Measurements from ENCODE around the gene SYN1.
A peak's percentile ranks its signal among the peaks of the same experiment; 100 is the strongest.

The SYN1 gene

DNA sequence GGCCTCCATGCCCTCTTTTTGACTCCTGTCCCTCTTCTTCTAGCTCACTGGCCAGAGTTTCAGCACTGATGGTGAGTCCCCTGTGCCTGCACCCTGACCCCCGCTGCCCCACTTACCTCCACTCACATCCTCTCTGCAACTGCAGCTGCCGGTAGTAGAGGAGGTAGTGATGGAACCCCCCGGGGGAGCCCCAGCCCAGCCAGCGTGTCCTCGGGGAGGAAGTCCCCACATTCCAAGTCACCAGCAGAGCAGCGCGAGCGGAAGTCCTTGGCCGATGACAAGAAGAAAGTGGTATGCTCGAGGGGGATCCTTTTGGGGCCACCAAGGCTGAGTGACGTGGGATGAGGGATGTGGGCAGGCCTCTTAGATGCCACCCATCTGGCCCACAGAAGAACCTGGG lies 52.8 kb downstream of the SYN1 start:
- Histone ChIP-seq H3K4me1 (ENCODE audit: insufficient read depth, low read length) (peaks cover 22% of the 10 kb centered on the region), H3K4me3 (ENCODE audit: low read depth in 1 of 2, low read length in 2 of 2) (no peak overlapping the region), H3K27ac (ENCODE audit: low read length) (no peak overlapping the region), H3K9me3 (ENCODE audit: insufficient read depth, low read length, severe bottlenecking) (no peaks in the 10 kb centered on the region), H2AFZ (ENCODE audit: low read depth, low read length) (no peak overlapping the region), H4K20me1 (ENCODE audit: insufficient read depth, low read length) (peaks cover 9% of the 10 kb centered on the region), H3K79me2 (ENCODE audit: insufficient read depth, low read length) (peaks cover 26% of the 10 kb centered on the region), H3K36me3 (ENCODE audit: insufficient read depth, low read length) (peaks cover 76% of the 10 kb centered on the region), H3K27me3 (ENCODE audit: insufficient read depth, low read length, poor library complexity) (no peaks in the 10 kb centered on the region), H3K4me2 (ENCODE audit: insufficient read depth, low read length) (no peak overlapping the region), H3K9ac (ENCODE audit: low read depth, low read length) (no peak overlapping the region)
- TF ChIP-seq, protein P1, sequence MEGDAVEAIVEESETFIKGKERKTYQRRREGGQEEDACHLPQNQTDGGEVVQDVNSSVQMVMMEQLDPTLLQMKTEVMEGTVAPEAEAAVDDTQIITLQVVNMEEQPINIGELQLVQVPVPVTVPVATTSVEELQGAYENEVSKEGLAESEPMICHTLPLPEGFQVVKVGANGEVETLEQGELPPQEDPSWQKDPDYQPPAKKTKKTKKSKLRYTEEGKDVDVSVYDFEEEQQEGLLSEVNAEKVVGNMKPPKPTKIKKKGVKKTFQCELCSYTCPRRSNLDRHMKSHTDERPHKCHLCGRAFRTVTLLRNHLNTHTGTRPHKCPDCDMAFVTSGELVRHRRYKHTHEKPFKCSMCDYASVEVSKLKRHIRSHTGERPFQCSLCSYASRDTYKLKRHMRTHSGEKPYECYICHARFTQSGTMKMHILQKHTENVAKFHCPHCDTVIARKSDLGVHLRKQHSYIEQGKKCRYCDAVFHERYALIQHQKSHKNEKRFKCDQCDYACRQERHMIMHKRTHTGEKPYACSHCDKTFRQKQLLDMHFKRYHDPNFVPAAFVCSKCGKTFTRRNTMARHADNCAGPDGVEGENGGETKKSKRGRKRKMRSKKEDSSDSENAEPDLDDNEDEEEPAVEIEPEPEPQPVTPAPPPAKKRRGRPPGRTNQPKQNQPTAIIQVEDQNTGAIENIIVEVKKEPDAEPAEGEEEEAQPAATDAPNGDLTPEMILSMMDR (IDR thresholded peaks at IDR 0.05; ENCODE audit: borderline replicate concordance, extremely low read depth, low read length, poor library complexity, severe bottlenecking) = no peak
- TF ChIP-seq EZH2 (IDR thresholded peaks at IDR 0.05; ENCODE audit: borderline replicate concordance, low read depth, low read length, severe bottlenecking) = no peak
- DNase-seq (no peak), ATAC-seq (ENCODE audit: insufficient read depth, low read depth) (no peak)

DNA sequence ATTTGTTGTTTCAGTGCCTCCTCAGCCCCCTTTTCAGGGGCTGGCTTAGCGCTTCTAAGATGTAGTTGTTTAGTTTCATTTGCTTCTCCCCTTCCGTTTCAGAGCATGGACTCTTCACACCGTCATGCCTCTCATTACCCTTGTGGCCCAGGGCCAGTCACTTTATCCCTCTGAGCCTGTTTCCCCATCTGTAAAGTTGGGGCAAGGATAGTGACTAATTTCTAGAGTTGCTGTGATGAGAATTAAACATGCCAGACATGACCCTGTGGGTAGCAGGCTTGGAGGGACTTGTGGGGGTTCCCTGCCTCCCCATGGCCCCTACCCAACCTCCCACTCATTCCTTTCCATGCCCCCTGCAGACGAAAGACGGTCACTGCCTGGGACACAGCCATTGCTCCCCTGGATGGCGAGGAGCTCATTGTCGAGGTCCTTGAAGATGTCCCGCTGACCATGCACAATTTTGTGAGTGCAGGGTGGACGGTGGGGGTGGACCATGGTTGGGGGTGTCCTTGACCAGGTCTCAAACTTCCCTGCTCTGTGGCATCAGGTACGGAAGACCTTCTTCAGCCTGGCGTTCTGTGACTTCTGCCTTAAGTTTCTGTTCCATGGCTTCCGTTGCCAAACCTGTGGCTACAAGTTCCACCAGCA lies 55.1 kb downstream of the SYN1 start:
- Histone ChIP-seq H3K27me3 (ENCODE audit: insufficient read depth, low read length, poor library complexity) (no peaks in the 10 kb centered on the region), H3K4me3 (ENCODE audit: low read depth in 1 of 2, low read length in 2 of 2) (no peak overlapping the region), H3K4me2 (ENCODE audit: insufficient read depth, low read length) (no peak overlapping the region), H3K27ac (ENCODE audit: low read length) (no peak overlapping the region), H3K9ac (ENCODE audit: low read depth, low read length) (no peak overlapping the region), H4K20me1 (ENCODE audit: insufficient read depth, low read length) (peaks cover 12% of the 10 kb centered on the region), H3K9me3 (ENCODE audit: insufficient read depth, low read length, severe bottlenecking) (no peaks in the 10 kb centered on the region), H3K36me3 (ENCODE audit: insufficient read depth, low read length) (peaks cover 65% of the 10 kb centered on the region), H2AFZ (ENCODE audit: low read depth, low read length) (no peak overlapping the region), H3K4me1 (ENCODE audit: insufficient read depth, low read length) (peaks cover 36% of the 10 kb centered on the region), H3K79me2 (ENCODE audit: insufficient read depth, low read length) (peaks cover 41% of the 10 kb centered on the region)
- TF ChIP-seq EZH2 (IDR thresholded peaks at IDR 0.05; ENCODE audit: borderline replicate concordance, low read depth, low read length, severe bottlenecking) = no peak
- TF ChIP-seq, protein P1 (IDR thresholded peaks at IDR 0.05; ENCODE audit: borderline replicate concordance, extremely low read depth, low read length, poor library complexity, severe bottlenecking) = peak; percentile 15
- DNase-seq (no peak), ATAC-seq (ENCODE audit: insufficient read depth, low read depth) (no peak)

DNA sequence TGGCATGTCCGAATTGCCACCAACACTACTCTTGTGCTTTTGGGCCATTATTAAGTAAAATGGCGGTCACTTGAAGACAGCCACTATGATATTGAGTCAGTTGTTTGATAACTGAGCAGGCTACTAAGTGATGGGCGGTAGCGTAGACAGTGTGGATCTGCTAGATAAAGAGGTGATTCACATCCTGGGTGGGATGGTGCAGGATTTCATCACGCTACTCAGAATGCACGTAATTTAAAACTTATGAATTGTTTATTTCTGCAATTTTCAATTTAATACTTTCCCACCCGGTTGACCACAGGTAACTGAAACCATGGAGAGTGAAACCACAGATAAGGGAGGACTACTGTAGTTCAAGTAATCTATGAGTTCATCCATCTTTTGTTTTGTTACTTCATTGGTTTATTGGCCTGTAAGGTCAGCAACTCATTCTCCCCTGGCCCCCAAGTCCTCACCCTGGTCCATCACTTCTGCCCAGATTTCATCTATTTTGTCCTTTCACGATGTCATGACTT lies 55.8 kb downstream of the SYN1 start:
- H3K27ac ChIP-seq (ENCODE audit: low read length) = no peak overlapping the region
- H3K36me3 ChIP-seq (ENCODE audit: insufficient read depth, low read length) = peaks cover 58% of the 10 kb centered on the region
- H2AFZ ChIP-seq (ENCODE audit: low read depth, low read length) = no peak overlapping the region
- H3K4me1 ChIP-seq (ENCODE audit: insufficient read depth, low read length) = peaks cover 39% of the 10 kb centered on the region
- no peaks in the 10 kb centered on the region for H3K9me3 ChIP-seq (ENCODE audit: insufficient read depth, low read length, severe bottlenecking)
- H3K4me3 ChIP-seq (ENCODE audit: low read depth in 1 of 2, low read length in 2 of 2) = no peak overlapping the region
- no peak for ATAC-seq (ENCODE audit: insufficient read depth, low read depth)
- H3K27me3 ChIP-seq (ENCODE audit: insufficient read depth, low read length, poor library complexity) = no peaks in the 10 kb centered on the region
- H4K20me1 ChIP-seq (ENCODE audit: insufficient read depth, low read length) = peaks cover 12% of the 10 kb centered on the region
- H3K79me2 ChIP-seq (ENCODE audit: insufficient read depth, low read length) = peaks cover 44% of the 10 kb centered on the region
- TF ChIP-seq, protein P1 (IDR thresholded peaks at IDR 0.05; ENCODE audit: borderline replicate concordance, extremely low read depth, low read length, poor library complexity, severe bottlenecking) = no peak
- H3K9ac ChIP-seq (ENCODE audit: low read depth, low read length) = no peak overlapping the region
- no peak for DNase-seq
- H3K4me2 ChIP-seq (ENCODE audit: insufficient read depth, low read length) = no peak overlapping the region; the same call in 1 of the 2 replicates

Data from DND-41 (cell line).